Coronary artery (tissue), 2 donors: Measurements from ENCODE around the gene RBM47.

Experiments used
- DNase-seq: peaks from one replicate; pipeline ENCODE4 v3.0.0-alpha.2; 2017; ENCODE audit warnings: low spot score
- H3K27ac ChIP-seq, 2 donors: fragments of 200-600 bp; sonication (generic); one replicate each; pipeline ENCODE4 v1.5.1; 2016 to 2019
- H3K4me3 ChIP-seq: fragments of 200-600 bp; sonication (generic); 2 replicates; pipeline ENCODE4 v1.5.1; 2016; ENCODE audit warnings: mild to moderate bottlenecking, moderate library complexity
- TF ChIP-seq, protein P1 (sequence below): fragments of 200-600 bp; sonication (generic); IDR thresholded peaks from one replicate; pipeline ENCODE4 v1.5.1; 2019; ENCODE audit warnings: antibody characterized with exemption

The RBM47 gene

DNA sequence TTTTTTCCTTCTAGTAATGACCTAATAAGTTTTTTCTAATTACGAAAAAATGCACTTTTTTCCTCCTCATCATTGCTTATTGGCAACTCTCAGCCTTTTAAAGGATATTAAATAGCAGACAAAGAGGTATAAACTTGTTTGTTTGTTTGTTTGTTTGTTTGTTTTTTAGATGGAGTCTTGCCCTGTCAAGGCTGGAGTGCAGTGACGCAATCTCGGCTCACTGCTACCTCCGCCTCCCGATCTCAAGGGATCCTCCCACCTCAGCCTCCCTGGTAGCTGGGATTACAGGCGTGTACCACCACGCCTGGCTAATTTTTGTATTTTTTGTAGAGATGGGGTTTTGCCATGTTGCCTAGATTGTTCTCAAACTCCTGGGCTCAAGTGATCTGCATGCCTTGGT lies 6.0 kb downstream of the RBM47 start:
- no peak for DNase-seq
- Histone ChIP-seq H3K27ac (no peak overlapping the region), H3K4me3 (no peak overlapping the region)
- TF ChIP-seq, protein P1, sequence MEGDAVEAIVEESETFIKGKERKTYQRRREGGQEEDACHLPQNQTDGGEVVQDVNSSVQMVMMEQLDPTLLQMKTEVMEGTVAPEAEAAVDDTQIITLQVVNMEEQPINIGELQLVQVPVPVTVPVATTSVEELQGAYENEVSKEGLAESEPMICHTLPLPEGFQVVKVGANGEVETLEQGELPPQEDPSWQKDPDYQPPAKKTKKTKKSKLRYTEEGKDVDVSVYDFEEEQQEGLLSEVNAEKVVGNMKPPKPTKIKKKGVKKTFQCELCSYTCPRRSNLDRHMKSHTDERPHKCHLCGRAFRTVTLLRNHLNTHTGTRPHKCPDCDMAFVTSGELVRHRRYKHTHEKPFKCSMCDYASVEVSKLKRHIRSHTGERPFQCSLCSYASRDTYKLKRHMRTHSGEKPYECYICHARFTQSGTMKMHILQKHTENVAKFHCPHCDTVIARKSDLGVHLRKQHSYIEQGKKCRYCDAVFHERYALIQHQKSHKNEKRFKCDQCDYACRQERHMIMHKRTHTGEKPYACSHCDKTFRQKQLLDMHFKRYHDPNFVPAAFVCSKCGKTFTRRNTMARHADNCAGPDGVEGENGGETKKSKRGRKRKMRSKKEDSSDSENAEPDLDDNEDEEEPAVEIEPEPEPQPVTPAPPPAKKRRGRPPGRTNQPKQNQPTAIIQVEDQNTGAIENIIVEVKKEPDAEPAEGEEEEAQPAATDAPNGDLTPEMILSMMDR: no peak

DNA sequence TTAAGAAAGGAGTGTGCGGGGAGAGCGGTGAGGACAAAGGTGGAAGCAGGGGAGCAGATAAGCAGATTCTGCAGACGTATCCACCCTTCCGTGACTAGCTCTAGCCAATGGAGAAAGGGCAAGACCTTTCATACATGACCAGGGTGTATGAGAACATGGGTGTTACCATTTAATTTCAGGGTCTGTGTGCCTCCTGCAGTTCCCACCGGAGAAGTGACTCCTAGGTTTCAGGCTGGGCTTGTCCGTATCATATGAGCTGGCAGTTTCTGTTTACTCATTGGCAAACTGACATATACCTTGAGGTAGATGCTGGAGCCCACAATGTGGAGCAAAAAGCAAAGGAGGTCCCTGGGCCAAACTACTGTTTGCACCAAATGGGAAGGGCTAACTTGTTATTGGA lies 6.8 kb downstream of the RBM47 start:
- TF ChIP-seq, protein P1: no peak
- no peak overlapping the region for H3K4me3 ChIP-seq
- H3K27ac ChIP-seq: no peak overlapping the region
- DNase-seq: no peak

DNA sequence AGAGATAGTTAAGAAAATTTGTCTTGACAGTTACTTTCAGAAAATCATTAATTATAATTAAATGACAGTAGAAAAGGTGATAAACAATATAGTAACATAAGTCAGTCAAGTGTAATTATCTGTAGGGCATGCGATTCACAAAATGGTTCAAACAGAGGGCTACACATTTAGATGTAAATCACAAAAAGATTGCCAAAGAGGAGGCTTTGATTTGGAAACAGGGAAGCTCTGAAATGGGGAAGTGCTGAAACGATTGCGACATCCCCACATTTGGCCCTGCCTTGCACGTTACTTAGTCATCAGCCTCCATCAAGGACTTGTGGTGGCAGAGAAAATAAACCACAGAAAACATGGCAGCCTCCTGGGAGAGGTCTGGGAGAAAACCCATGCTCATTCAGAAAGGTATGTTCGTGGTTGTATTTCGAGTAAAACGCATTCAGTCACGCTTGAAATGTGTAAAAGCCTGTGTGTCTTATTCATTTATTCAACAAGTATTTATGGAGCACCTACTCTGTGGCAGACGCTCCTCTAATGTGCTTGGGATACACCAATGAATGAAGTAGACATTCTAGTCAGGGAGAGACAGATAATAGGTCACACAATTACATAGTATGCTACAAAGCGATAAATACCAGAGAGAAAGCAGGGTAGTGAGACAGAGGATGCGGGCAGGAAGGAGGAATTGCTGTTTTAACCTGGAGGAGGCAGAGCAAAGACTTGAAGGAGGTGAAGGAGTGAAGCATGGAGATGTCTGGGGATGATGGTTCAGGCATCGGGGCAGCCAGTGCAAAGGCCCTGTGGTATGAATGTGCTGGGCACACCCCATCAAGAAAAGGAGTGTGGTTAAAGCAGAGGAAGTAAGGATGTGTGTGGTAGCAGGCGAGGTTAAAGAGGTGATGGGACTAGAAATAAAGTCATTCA lies 7.8 kb downstream of the RBM47 start:
- Histone ChIP-seq H3K27ac (peak overlapping the region in 1 of 2 donors; percentile 5), H3K4me3 (no peak overlapping the region)
- TF ChIP-seq, protein P1: no peak
- DNase-seq: no peak

DNA sequence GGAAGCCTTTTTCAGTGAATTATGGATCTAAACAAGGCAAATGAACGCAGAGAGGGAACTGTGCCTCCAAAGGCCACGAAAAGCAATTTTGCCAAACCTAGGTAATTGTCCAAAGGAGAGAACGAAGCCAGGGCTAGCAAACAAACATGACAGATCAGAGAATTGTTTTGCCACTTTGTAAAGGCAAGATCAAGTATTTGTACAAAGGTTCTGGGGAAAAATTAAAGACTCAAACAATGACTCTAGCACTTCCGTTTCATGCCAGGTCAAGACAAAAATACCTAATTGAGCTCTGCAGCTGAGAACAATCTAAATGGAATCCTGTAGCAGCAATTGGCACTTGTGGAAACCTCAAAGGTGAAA lies 8.5 kb downstream of the RBM47 start:
- DNase-seq: no peak
- peak overlapping the region in 1 of 2 donors; percentile 2 for H3K27ac ChIP-seq
- no peak overlapping the region for H3K4me3 ChIP-seq
- TF ChIP-seq, protein P1: no peak

DNA sequence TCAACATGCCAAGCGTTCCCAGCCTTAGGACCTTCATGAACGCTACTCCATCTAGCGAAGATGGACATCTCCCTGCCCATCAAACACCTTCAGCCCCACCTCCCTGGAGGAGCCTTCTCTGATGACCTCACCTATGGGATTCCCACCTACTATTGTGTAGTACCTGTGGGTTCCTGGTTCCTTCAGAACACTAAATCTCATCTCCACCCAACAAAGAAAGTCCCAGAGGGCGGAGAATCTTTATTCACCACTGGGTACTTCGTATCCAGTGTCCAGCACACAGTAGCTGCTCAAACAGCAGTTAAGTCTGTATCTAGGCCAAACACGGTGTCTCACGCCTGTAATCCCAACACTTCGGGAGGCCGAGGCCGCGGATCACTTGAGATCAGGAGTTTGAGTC lies 10.1 kb downstream of the RBM47 start:
- H3K4me3 ChIP-seq: no peak overlapping the region
- H3K27ac ChIP-seq: no peak overlapping the region
- DNase-seq: no peak
- TF ChIP-seq, protein P1: no peak

DNA sequence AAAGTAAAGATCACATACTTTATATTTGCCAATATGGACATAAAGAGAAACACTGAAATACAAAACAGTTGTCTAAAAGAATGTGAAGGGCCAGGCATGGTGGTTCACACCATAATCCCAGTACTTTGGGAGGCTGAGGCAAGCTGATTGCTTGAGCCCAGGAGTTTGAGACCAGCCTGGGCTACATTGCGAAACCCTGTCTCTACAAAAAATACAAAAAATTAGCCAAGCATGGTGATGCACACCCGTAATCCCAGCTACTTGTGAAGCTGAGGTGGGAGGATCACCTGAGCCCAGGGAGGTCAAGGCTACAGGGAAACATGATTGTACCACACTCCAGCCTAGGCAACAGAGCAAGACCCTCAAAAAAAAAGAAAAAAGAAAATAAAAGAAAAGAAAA lies 11.8 kb downstream of the RBM47 start:
- no peak overlapping the region for H3K27ac ChIP-seq
- TF ChIP-seq, protein P1: no peak
- DNase-seq: no peak
- no peak overlapping the region for H3K4me3 ChIP-seq

DNA sequence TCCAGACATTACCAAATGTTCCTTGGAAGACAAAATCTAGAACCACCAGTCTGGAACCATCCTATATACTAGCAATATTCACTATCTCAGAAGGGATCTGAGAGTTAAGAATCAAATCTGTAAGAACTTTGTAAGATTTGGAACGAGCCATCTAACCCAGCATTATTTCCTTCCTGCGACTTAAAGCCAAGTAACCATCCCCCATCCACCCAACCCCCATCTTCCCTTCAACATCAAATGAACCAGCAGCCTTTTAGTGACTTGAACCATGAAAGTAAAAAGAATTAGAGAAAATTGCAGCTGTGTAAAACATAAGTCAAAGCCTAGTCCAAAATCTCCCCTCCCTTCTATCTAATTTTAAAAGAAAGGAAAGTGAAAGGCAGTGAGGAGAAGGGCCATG lies 15.6 kb downstream of the RBM47 start:
- DNase-seq: no peak
- H3K27ac ChIP-seq: no peak overlapping the region
- TF ChIP-seq, protein P1: no peak
- no peak overlapping the region for H3K4me3 ChIP-seq
